H9 (cell line): ENCODE data around the gene BBOX1. TPM values are rescaled to one million over a fixed set of nuclear protein-coding genes. Genes with fewer than 3 reads are reported as not detected.

Experiments used
- DNase-seq: peaks from one replicate; pipeline ENCODE4 v3.0.0-alpha.2; 2017
- H2AFZ ChIP-seq: one replicate; pipeline ENCODE4 v1.6.1; 2013; ENCODE audit warnings: mild to moderate bottlenecking, low read length, control low read depth, moderate library complexity
- H2AK5ac ChIP-seq: 2 replicates; pipeline ENCODE4 v1.6.1; 2013; ENCODE audit warnings: low read length, control low read depth, mixed read lengths; ENCODE audit not compliant: insufficient read length
- H2BK120ac ChIP-seq: one replicate; pipeline ENCODE4 v1.6.1; 2013; ENCODE audit warnings: low read depth, mild to moderate bottlenecking, low read length, control low read depth, inconsistent platforms; ENCODE audit not compliant: poor library complexity, severe bottlenecking
- H2BK12ac ChIP-seq: 2 replicates; pipeline ENCODE4 v1.6.1; 2013; ENCODE audit warnings: low read length, control low read depth, mixed read lengths, low read depth; ENCODE audit not compliant: insufficient read length
- H2BK15ac ChIP-seq: 2 replicates; pipeline ENCODE4 v1.6.1; 2013; ENCODE audit warnings: low read depth, low read length, control low read depth
- H2BK20ac ChIP-seq: one replicate; pipeline ENCODE4 v1.6.1; 2013; ENCODE audit warnings: low read depth, mild to moderate bottlenecking, low read length, control low read depth, inconsistent platforms; ENCODE audit not compliant: poor library complexity, severe bottlenecking
- H2BK5ac ChIP-seq: 2 replicates; pipeline ENCODE4 v1.6.1; 2013; ENCODE audit warnings: low read length, control low read depth, mixed read lengths; ENCODE audit not compliant: insufficient read length
- H3K14ac ChIP-seq: 2 replicates; pipeline ENCODE4 v1.6.1; 2013; ENCODE audit warnings: low read length, control low read depth; ENCODE audit not compliant: insufficient read depth
- H3K18ac ChIP-seq: 2 replicates; pipeline ENCODE4 v1.6.1; 2013; ENCODE audit warnings: low read depth, mild to moderate bottlenecking, mixed read lengths, low read length, control low read depth; ENCODE audit not compliant: insufficient read length
- H3K23ac ChIP-seq: 2 replicates; pipeline ENCODE4 v1.6.1; 2013; ENCODE audit warnings: low read length, control low read depth, mixed read lengths, low read depth; ENCODE audit not compliant: insufficient read length
- H3K23me2 ChIP-seq: 2 replicates; pipeline ENCODE4 v1.6.1; 2013; ENCODE audit warnings: low read depth, mild to moderate bottlenecking, mixed read lengths, low read length, control low read depth; ENCODE audit not compliant: insufficient read length, poor library complexity, severe bottlenecking
- H3K27ac ChIP-seq: 2 replicates; pipeline ENCODE4 v1.5.1; 2013; ENCODE audit warnings: low read length, control low read depth, mixed read lengths, low read depth; ENCODE audit not compliant: insufficient read length
- H3K27me3 ChIP-seq: 2 replicates; pipeline ENCODE4 v1.6.1; 2013; ENCODE audit warnings: low read length, control low read depth, inconsistent platforms; ENCODE audit not compliant: insufficient read depth
- H3K4ac ChIP-seq: 2 replicates; pipeline ENCODE4 v1.6.1; 2013; ENCODE audit warnings: low read depth, mild to moderate bottlenecking, control low read depth, inconsistent platforms, low read length, moderate library complexity
- H3K4me1 ChIP-seq: 2 replicates; pipeline ENCODE4 v1.6.1; 2013; ENCODE audit warnings: low read length, control low read depth, inconsistent platforms; ENCODE audit not compliant: insufficient read depth
- H3K4me2 ChIP-seq: 2 replicates; pipeline ENCODE4 v1.6.1; 2013; ENCODE audit warnings: low read length, control low read depth, mixed read lengths; ENCODE audit not compliant: insufficient read length, insufficient read depth
- H3K56ac ChIP-seq: 2 replicates; pipeline ENCODE4 v1.6.1; 2013; ENCODE audit warnings: low read depth, mild to moderate bottlenecking, mixed read lengths, low read length, control low read depth; ENCODE audit not compliant: insufficient read length
- H3K79me1 ChIP-seq: 2 replicates; pipeline ENCODE4 v1.6.1; 2013; ENCODE audit warnings: low read depth, mild to moderate bottlenecking, moderate library complexity, low read length, control low read depth, inconsistent platforms; ENCODE audit not compliant: insufficient read depth, poor library complexity, severe bottlenecking
- H3K79me2 ChIP-seq: 2 replicates; pipeline ENCODE4 v1.6.1; 2013; ENCODE audit warnings: low read length, control low read depth, inconsistent platforms; ENCODE audit not compliant: insufficient read depth
- H3K9ac ChIP-seq: 2 replicates; pipeline ENCODE4 v1.6.1; 2013; ENCODE audit warnings: low read length, control low read depth, mixed read lengths; ENCODE audit not compliant: insufficient read length; ENCODE audit errors: extremely low read depth
- H3K9me3 ChIP-seq: one replicate; pipeline ENCODE4 v1.6.1; 2013; ENCODE audit warnings: low read depth, low read length, inconsistent platforms; ENCODE audit not compliant: control insufficient read depth
- H3T11ph ChIP-seq: one replicate; pipeline ENCODE4 v1.6.1; 2013; ENCODE audit warnings: mild to moderate bottlenecking, low read length, control low read depth, inconsistent platforms
- H4K20me1 ChIP-seq: one replicate; pipeline ENCODE4 v1.6.1; 2013; ENCODE audit not compliant: control insufficient read depth, insufficient read length, insufficient read depth
- H4K5ac ChIP-seq: 2 replicates; pipeline ENCODE4 v1.6.1; 2013; ENCODE audit warnings: low read depth, mild to moderate bottlenecking, mixed read lengths, low read length, control low read depth; ENCODE audit not compliant: insufficient read length
- H4K8ac ChIP-seq: replicated peaks from 2 replicates; pipeline ENCODE4 v1.6.1; 2013; ENCODE audit warnings: low read length, control low read depth, mixed read lengths, low read depth; ENCODE audit not compliant: insufficient read length
- H4K91ac ChIP-seq: 2 replicates; pipeline ENCODE4 v1.6.1; 2013; ENCODE audit warnings: low read depth, mild to moderate bottlenecking, moderate library complexity, mixed read lengths, low read length, control low read depth; ENCODE audit not compliant: insufficient read length
- H3K27ac Mint-ChIP-seq, 3 experiments: 2 replicates in 2 of 3; 3 replicates in 1 of 3; pipeline ENCODE4 v1.8.0; 2020 to 2021; ENCODE audit warnings: mixed read lengths in 3 of 3, mild to moderate bottlenecking in 1 of 3, moderate library complexity in 1 of 3
- H3K27me3 Mint-ChIP-seq: 2 replicates; pipeline ENCODE4 v1.8.0; 2021; ENCODE audit warnings: low read depth, mild to moderate bottlenecking, moderate library complexity, mixed read lengths
- H3K36me3 Mint-ChIP-seq, 3 experiments: 2 replicates in 2 of 3; 3 replicates in 1 of 3; pipeline ENCODE4 v1.8.0; 2020 to 2021; ENCODE audit warnings: low read depth in 3 of 3, mixed read lengths in 3 of 3; ENCODE audit not compliant: insufficient read depth in 1 of 3
- H3K4me1 Mint-ChIP-seq, 2 experiments: 2 replicates each; pipeline ENCODE4 v1.8.0; 2020; ENCODE audit warnings: mixed read lengths in 2 of 2
- H3K4me3 Mint-ChIP-seq, 2 experiments: 2 replicates in 1 of 2; 3 replicates in 1 of 2; pipeline ENCODE4 v1.8.0; 2020 to 2021; ENCODE audit warnings: mild to moderate bottlenecking in 2 of 2, mixed read lengths in 2 of 2, moderate library complexity in 1 of 2
- H3K9me3 Mint-ChIP-seq, 2 experiments: 2 replicates in 1 of 2; 3 replicates in 1 of 2; pipeline ENCODE4 v1.8.0; 2020; ENCODE audit warnings: mild to moderate bottlenecking in 2 of 2, mixed read lengths in 2 of 2, moderate library complexity in 1 of 2
- WGBS: extraction: QIAGEN DNeasy Blood & Tissue Kit; methylation state at CpG from one replicate; pipeline ENCODE4 v1.1.7; 2013; ENCODE audit warnings: missing lambda C conversion rate, low lambda C conversion rate, mixed read lengths; ENCODE audit not compliant: insufficient read length; ENCODE audit errors: extremely low coverage; 5-methylcytosine and 5-hydroxymethylcytosine counted together
- total RNA-seq: library from RNA; stranded (reverse); gene quantifications from 2 replicates; pipeline ENCODE4 v1.2.1, GENCODE V29; 2021
- TF ChIP-seq, protein P1 (sequence below): fragments of 200-600 bp; sonication (generic); conservative IDR thresholded peaks from 3 replicates; pipeline ENCODE4 v1.8.0; 2021; ENCODE audit warnings: antibody characterized with exemption, mild to moderate bottlenecking

BBOX1 gene
- total RNA-seq, 1 experiment from 2014 or later, result not detected

DNA sequence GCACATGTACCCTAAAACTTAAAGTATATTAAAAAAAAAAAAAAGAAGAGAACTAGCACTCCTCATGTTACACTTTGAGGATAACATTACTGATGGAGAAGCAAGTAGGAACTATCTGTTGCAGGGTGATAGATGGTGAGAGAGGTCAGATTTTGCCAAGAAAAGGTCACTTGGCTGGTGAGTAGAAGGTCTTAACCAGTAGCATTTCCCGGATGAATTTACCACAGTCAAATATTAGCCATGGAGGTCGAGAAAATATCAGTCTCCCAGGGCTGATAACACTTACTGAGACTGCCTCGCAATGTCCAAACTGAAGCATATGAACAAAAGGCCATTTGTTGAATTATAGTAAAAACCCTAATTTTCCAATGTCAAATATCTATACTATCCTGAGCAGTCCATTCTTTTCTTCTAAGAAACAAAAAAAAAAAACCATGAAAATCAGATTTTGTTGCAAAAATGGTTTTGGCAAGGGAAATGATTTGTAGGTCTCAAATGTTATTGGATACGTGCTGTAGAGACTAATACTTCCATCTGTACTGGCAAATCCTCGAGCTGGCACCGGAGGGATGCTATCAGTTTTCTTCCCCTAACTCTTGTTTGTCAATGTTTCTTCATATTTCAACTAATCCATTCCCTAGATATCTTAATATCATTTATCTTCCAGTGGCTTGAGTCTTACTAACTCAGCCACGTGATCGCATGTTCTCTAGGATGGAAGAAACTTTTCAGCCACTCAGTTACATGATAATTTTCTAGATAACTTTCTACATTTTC is 14.5 kb upstream of the BBOX1 start:
- Mint-ChIP-seq H3K27ac (no peak overlapping the region), H3K27me3 (no peaks in the 10 kb centered on the region), H3K9me3 (no peaks in the 10 kb centered on the region), H3K4me1 (peaks cover 7 to 9% of the 10 kb centered on the region in 2 experiments), H3K4me3 (no peak overlapping the region), H3K36me3 (no peaks in the 10 kb centered on the region)
- no peak overlapping the region for H3K4ac ChIP-seq
- no peaks in the 10 kb centered on the region for H3K23me2 ChIP-seq
- no peak overlapping the region for H2BK120ac ChIP-seq
- H3K79me1 ChIP-seq, result no peaks in the 10 kb centered on the region
- no peaks in the 10 kb centered on the region for H3K27me3 ChIP-seq
- H3K56ac ChIP-seq, result no peak overlapping the region
- H3K9me3 ChIP-seq, result no peaks in the 10 kb centered on the region
- H3K79me2 ChIP-seq, result no peaks in the 10 kb centered on the region
- no peak overlapping the region for H3K4me2 ChIP-seq
- no peak overlapping the region for H3K14ac ChIP-seq
- H3T11ph ChIP-seq, result no peak overlapping the region
- DNase-seq, result no peak
- no peak overlapping the region for H2BK15ac ChIP-seq
- no peak overlapping the region for H2BK20ac ChIP-seq
- TF ChIP-seq, protein P1, sequence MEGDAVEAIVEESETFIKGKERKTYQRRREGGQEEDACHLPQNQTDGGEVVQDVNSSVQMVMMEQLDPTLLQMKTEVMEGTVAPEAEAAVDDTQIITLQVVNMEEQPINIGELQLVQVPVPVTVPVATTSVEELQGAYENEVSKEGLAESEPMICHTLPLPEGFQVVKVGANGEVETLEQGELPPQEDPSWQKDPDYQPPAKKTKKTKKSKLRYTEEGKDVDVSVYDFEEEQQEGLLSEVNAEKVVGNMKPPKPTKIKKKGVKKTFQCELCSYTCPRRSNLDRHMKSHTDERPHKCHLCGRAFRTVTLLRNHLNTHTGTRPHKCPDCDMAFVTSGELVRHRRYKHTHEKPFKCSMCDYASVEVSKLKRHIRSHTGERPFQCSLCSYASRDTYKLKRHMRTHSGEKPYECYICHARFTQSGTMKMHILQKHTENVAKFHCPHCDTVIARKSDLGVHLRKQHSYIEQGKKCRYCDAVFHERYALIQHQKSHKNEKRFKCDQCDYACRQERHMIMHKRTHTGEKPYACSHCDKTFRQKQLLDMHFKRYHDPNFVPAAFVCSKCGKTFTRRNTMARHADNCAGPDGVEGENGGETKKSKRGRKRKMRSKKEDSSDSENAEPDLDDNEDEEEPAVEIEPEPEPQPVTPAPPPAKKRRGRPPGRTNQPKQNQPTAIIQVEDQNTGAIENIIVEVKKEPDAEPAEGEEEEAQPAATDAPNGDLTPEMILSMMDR, result no peak
- no peak overlapping the region for H3K18ac ChIP-seq
- H4K5ac ChIP-seq, result no peak overlapping the region
- no peak overlapping the region for H4K8ac ChIP-seq
- H3K23ac ChIP-seq, result no peak overlapping the region
- no CpG with 5 or more reads among the region's 8 CpGs for WGBS
- H3K4me1 ChIP-seq, result no peaks in the 10 kb centered on the region; the same call in 1 of the 2 replicates
- no peak overlapping the region for H2BK5ac ChIP-seq
- no peak overlapping the region for H4K91ac ChIP-seq
- no peak overlapping the region for H2AFZ ChIP-seq
- no peak overlapping the region for H3K27ac ChIP-seq
- H2BK12ac ChIP-seq, result no peak overlapping the region
- no peak overlapping the region for H2AK5ac ChIP-seq
- no peak overlapping the region for H3K9ac ChIP-seq
- H4K20me1 ChIP-seq, result no peaks in the 10 kb centered on the region
